HG03103 (cell line): Measurements from ENCODE around the gene DOCK7.

Experiments used
- ATAC-seq: cut with Tn5 transposase; IDR thresholded peaks from one replicate; pipeline ENCODE4 v1.9.1; 2021; ENCODE audit warnings: low read depth; ENCODE audit not compliant: unreplicated experiment

DOCK7 gene

GRCh38 chr1:62424411-62424810, 263.8 kb downstream of the DOCK7 start:
- no peak for ATAC-seq

GRCh38 chr1:62423580-62424242, 264.5 kb downstream of the DOCK7 start:
- ATAC-seq = no peak

GRCh38 chr1:62420214-62420613, 268.0 kb downstream of the DOCK7 start:
- no peak for ATAC-seq

- ATAC-seq = no peak
Measured at GRCh38 chr1:62417351-62417999, 270.7 kb downstream of the DOCK7 start.

- ATAC-seq = no peak
Measured at GRCh38 chr1:62415687-62416086, 272.5 kb downstream of the DOCK7 start.

- no peak for ATAC-seq
Measured at GRCh38 chr1:62407398-62408009, 280.7 kb downstream of the DOCK7 start.

GRCh38 chr1:62406576-62406975, 281.6 kb downstream of the DOCK7 start:
- no peak for ATAC-seq

- ATAC-seq = no peak
Measured at GRCh38 chr1:62405247-62405646, 282.9 kb downstream of the DOCK7 start.
